ENCODE data around the gene FGD3. TPM values are rescaled to one million over a fixed set of nuclear protein-coding genes. Genes with fewer than 3 reads are reported as not detected.
A peak's percentile ranks its signal among the peaks of the same experiment; 100 is the strongest.

The FGD3 gene
- polyA plus RNA-seq, 1 experiment = not detected

DNA sequence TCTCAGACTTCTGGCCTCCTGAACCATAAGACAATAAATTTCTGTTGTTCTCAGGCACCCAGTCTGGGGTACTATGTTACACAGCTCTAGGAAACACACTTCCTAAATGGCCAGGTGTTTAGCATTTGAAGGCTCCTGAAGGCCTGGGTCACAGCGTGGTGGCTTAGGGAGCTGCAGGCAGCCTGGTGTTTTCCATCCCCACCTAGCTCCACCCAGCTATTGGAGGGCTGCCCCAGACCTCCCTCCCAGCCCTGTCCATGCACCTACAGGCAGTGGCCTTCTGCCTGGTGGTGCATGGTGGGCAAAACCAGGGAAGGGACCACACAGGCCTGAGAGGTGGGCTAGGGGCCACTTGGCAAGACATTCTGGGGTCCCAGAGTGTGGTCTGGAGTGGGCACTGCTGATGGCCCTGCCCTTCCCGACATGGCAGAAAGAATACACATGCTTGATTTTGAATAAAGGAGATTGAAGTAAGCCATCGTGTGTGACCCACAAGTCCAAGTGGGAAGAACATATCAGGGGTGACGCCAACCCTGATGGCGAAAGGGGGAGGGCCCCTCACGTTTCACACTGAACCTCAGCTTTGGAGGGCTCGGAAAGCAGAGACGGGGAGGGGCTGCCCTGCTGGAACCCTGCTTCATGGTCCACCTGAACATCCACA, 109.8 kb downstream of the FGD3 start:
- DNase-seq (ENCODE audit: low read depth) = no peak
- POLR2A ChIA-PET = no interaction called here
- CTCF ChIA-PET = no interaction called here
- Histone ChIP-seq H3K36me3 (ENCODE audit: control insufficient read depth, insufficient read depth, low read length) (no peaks in the 10 kb centered on the region), H3K4me3 (ENCODE audit: low read depth, low read length) (no peak overlapping the region), H3K27me3 (ENCODE audit: control insufficient read depth, insufficient read depth, low read length) (no peaks in the 10 kb centered on the region)
- TF ChIP-seq, protein P1, sequence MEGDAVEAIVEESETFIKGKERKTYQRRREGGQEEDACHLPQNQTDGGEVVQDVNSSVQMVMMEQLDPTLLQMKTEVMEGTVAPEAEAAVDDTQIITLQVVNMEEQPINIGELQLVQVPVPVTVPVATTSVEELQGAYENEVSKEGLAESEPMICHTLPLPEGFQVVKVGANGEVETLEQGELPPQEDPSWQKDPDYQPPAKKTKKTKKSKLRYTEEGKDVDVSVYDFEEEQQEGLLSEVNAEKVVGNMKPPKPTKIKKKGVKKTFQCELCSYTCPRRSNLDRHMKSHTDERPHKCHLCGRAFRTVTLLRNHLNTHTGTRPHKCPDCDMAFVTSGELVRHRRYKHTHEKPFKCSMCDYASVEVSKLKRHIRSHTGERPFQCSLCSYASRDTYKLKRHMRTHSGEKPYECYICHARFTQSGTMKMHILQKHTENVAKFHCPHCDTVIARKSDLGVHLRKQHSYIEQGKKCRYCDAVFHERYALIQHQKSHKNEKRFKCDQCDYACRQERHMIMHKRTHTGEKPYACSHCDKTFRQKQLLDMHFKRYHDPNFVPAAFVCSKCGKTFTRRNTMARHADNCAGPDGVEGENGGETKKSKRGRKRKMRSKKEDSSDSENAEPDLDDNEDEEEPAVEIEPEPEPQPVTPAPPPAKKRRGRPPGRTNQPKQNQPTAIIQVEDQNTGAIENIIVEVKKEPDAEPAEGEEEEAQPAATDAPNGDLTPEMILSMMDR (IDR thresholded peaks at IDR 0.05; ENCODE audit: insufficient read depth, low read depth, low read length) = no peak

DNA sequence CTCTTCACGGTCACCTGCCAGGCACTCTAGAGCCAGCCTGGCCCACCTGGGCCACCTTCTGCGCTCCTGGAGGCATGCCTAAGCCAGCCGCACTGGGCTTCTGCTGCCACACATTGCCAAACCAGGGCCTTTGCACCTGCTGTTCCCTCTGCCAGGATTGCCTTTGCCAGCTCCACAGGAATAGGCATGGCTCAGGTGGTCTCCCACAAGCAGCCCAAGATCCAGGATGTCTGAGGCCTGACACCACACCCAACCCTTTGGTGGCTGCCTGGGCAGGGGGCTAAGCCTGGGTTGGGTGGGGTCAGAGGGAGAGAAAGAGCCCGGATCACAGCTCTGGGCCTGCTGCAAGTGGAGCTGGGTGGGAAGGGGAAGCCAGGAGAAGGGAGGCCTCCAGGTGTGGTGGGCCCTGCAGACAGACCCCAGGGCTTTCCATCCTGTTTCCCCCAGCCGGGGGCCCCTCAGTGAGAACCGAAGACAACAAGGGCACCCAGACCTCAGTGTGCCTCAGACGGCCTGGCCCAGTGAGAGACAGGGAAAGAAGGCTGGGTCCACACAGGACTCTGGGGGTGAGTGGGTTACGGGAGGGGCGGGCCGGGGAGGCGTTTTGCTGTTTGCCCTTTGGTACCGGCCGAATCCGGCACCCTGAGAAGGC, 110.5 kb downstream of the FGD3 start:
- Histone ChIP-seq H3K36me3 (ENCODE audit: control insufficient read depth, insufficient read depth, low read length) (no peaks in the 10 kb centered on the region), H3K27me3 (ENCODE audit: control insufficient read depth, insufficient read depth, low read length) (no peaks in the 10 kb centered on the region), H3K4me3 (ENCODE audit: low read depth, low read length) (no peak overlapping the region)
- no peak for DNase-seq (ENCODE audit: low read depth)
- CTCF ChIA-PET = no interaction called here
- POLR2A ChIA-PET = no interaction called here
- TF ChIP-seq, protein P1 (IDR thresholded peaks at IDR 0.05; ENCODE audit: insufficient read depth, low read depth, low read length) = no peak

DNA sequence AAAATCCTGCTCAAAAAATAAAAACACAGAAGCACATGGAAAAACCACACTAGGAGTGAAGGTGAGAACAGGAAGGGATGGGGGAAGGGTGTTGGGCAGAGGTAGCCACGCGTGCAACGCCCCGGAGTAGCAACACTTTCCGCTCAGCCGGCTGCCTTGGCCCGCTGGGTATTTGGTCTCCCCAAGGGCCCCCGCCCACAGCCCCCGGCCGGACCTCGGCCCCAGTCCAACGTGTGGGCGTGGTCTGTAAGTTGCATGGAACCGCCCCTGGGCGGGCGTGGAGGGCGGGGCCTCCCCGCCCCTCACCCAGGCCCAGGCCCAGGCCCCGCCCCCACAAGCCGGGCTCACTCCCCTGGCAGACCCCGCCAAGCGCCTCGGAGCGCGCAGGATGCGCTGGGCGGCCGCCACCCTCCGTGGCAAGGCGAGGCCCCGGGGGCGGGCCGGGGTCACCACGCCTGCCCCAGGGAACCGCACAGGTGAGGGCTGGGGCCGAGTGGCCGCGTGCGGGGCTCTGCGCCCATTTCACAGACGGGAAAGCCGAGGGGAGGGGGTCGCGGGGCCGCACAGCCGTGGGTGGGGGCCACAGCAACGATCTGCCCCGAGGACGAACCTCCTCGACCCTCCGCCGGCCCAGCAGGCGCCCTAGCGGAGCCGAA, 111.2 kb downstream of the FGD3 start, which contains the start of gene SUSD3:
TSS of gene SUSD3 (plus strand) at position 347 of the 656 bp plus-strand sequence. CDS start at position 389, 42 bp downstream.
- peak within 1 kb of the TSS; percentile 29 for H3K4me3 ChIP-seq (ENCODE audit: low read depth, low read length)
- no peaks in the 10 kb centered on the region for H3K27me3 ChIP-seq (ENCODE audit: control insufficient read depth, insufficient read depth, low read length)
- TF ChIP-seq, protein P1 (IDR thresholded peaks at IDR 0.05; ENCODE audit: insufficient read depth, low read depth, low read length) = no peak
- H3K36me3 ChIP-seq (ENCODE audit: control insufficient read depth, insufficient read depth, low read length) = no peaks in the 10 kb centered on the region
- no peak for DNase-seq (ENCODE audit: low read depth)
- ChIA-PET CTCF (interaction anchor here (2.3 kb wide), 1 partner anchor 55 kb away, joined by 4 read pairs; no protein-coding TSS in a partner anchor), POLR2A (no interaction called here)

DNA sequence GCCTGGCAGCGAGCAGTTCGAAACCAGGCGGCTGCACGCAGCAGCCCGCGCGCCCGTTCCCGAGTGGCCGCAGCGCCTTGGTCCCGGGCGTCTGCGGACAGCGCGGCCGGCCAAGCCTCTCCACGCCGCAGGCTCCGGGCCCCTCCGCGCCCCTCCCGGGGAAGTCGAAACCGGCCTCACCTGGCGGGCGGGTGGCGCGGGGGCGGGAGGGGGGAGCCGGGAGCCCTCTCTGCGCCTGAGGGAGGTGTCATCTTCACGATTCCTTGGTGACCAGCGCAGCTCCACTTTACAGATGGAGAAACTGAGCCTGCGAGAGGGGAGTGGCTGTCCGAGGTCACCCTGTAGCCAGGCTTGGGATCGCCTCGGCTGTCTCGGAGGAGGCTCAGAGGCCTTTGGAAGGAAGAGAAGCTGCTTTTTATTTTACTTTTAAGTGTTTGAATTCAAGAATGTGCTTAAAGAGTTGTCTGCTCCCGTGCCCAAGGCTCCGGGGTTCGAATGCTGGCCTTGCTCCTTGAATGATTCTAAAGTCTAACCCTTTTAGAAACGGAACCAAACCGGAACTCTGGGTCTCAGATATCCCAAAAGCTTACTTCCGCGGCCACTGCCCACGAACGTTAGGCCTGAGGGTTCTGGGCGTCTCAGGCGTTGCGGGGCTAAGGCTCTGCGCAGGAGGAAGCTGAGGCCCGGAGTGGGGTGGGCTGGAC, 111.8 kb downstream of the FGD3 start:
- DNase-seq (ENCODE audit: low read depth) = no peak
- ChIA-PET CTCF (interaction anchor here (2.3 kb wide), 1 partner anchor 55 kb away, joined by 4 read pairs; no protein-coding TSS in a partner anchor), POLR2A (no interaction called here)
- TF ChIP-seq, protein P1 (IDR thresholded peaks at IDR 0.05; ENCODE audit: insufficient read depth, low read depth, low read length) = no peak
- peak overlapping the region; percentile 29 for H3K4me3 ChIP-seq (ENCODE audit: low read depth, low read length)
- no peaks in the 10 kb centered on the region for H3K27me3 ChIP-seq (ENCODE audit: control insufficient read depth, insufficient read depth, low read length)
- no peaks in the 10 kb centered on the region for H3K36me3 ChIP-seq (ENCODE audit: control insufficient read depth, insufficient read depth, low read length)
